HepG2 (cell line): ENCODE data around the gene TTK. TPM values are rescaled to one million over a fixed set of nuclear protein-coding genes. Genes with fewer than 3 reads are reported as not detected.

Experiments
- ATAC-seq: fragments of 200-7000 bp; cut with Tn5 transposase; 3 replicates; pipeline ENCODE4 v1.9.1; 2020; ENCODE audit warnings: mild to moderate bottlenecking, moderate library complexity
- BruUV-seq: library from RNA; stranded (reverse); fragments of 400-500 nt; replicated peaks from 2 replicates; lab custom pipeline; 2021; lab: Mats Ljungman, UMichigan
- CTCF ChIA-PET: fragments of 300-600 bp; formaldehyde crosslinking; extraction: SDS; loops from one replicate; lab custom pipeline; 2021; ENCODE audit warnings: low total read pairs, inconsistent platforms, low intra/inter-chr PET ratio; lab: Yijun Ruan, JAX
- POLR2A ChIA-PET: fragments of 350-600 bp; sonication (Branson Sonifier 250); formaldehyde crosslinking; loops from one replicate; lab custom pipeline; 2020; ENCODE audit warnings: antibody characterized with exemption, inconsistent platforms; lab: Yijun Ruan, JAX
- DNase-seq: peaks from one replicate; pipeline ENCODE4 v3.0.0-alpha.2; 2015; ENCODE audit warnings: low spot score
- FAIRE-seq: peaks from 3 replicates; lab custom pipeline; 2011; peaks lifted over from hg19 to GRCh38; lab: Jason Lieb, UNC
- H2AFZ ChIP-seq: one replicate; pipeline ENCODE4 v1.6.1; 2011; ENCODE audit warnings: low read length, inconsistent platforms
- H3K27ac ChIP-seq: fragments of 300-600 bp; 3 replicates; pipeline ENCODE4 v1.8.0; 2011; ENCODE audit warnings: mixed run types, mild to moderate bottlenecking, mixed read lengths, low read length, inconsistent platforms; ENCODE audit not compliant: insufficient read depth; ENCODE audit errors: extremely low read length
- H3K27me3 ChIP-seq, 2 experiments: fragments of 200-600 bp in 1 of 2; 2 replicates in 1 of 2; 3 replicates in 1 of 2; pipeline versions ENCODE4 v1.6.0 to v1.8.0; 2011; ENCODE audit warnings: low read length in 2 of 2, mild to moderate bottlenecking in 2 of 2, moderate library complexity in 2 of 2, inconsistent platforms in 1 of 2; ENCODE audit not compliant: insufficient read depth in 2 of 2, control insufficient read depth in 1 of 2
- H3K36me3 ChIP-seq, 2 experiments: fragments of 200-600 bp in 1 of 2; replicated peaks in 1 of 2; 2 replicates in 1 of 2; 3 replicates in 1 of 2; pipeline versions ENCODE4 v1.5.1 to v1.8.0; 2011; ENCODE audit warnings: low read length in 2 of 2, inconsistent platforms in 1 of 2; ENCODE audit not compliant: insufficient read depth in 2 of 2, control insufficient read depth in 1 of 2
- H3K4me1 ChIP-seq: 2 replicates; pipeline ENCODE4 v1.5.1; 2012; ENCODE audit warnings: low read length, inconsistent platforms; ENCODE audit not compliant: insufficient read depth
- H3K4me2 ChIP-seq: 2 replicates; pipeline ENCODE4 v1.6.0; 2011; ENCODE audit warnings: low read depth, low read length, inconsistent platforms
- H3K4me3 ChIP-seq, 3 experiments: fragments of 200-600 bp in 1 of 3; sonication (generic), shearing (Covaris generic) in 1 of 3; replicated peaks in 1 of 3; 2 replicates each; pipeline ENCODE4 v1.5.1; 2011 to 2016; ENCODE audit warnings: low read length in 3 of 3, inconsistent platforms in 2 of 3, low read depth in 2 of 3, mild to moderate bottlenecking in 2 of 3, control low read depth in 1 of 3, mixed read lengths in 1 of 3; ENCODE audit not compliant: insufficient read depth in 1 of 3
- H3K79me2 ChIP-seq: one replicate; pipeline ENCODE4 v1.6.1; 2011; ENCODE audit warnings: low read length, inconsistent platforms; ENCODE audit not compliant: insufficient read depth
- H3K9ac ChIP-seq: 2 replicates; pipeline ENCODE4 v1.6.0; 2011; ENCODE audit warnings: mild to moderate bottlenecking, low read depth, low read length, inconsistent platforms; ENCODE audit not compliant: insufficient read depth
- H3K9me3 ChIP-seq: 2 replicates; pipeline ENCODE4 v1.5.1; 2012; ENCODE audit warnings: mild to moderate bottlenecking, low read length
- H4K20me1 ChIP-seq: 2 replicates; pipeline ENCODE4 v1.6.0; 2011; ENCODE audit warnings: inconsistent platforms, mild to moderate bottlenecking, low read length, moderate library complexity; ENCODE audit not compliant: insufficient read depth
- AHR ChIP-seq: IDR thresholded peaks from 2 replicates; pipeline ENCODE4 v1.6.1; 2018; ENCODE audit warnings: missing genetic modification reagents, missing compliant biosample characterization
- FOSL2 ChIP-seq: sonication (generic); formaldehyde crosslinking; IDR thresholded peaks from 2 replicates; pipeline ENCODE4 v1.4.0; 2020; ENCODE audit warnings: missing genetic modification reagents
- FOXO4 ChIP-seq: sonication (generic); formaldehyde crosslinking; conservative IDR thresholded peaks from 2 replicates; pipeline ENCODE4 v1.8.1; 2023; ENCODE audit warnings: missing genetic modification reagents
- ISX ChIP-seq: sonication (generic); formaldehyde crosslinking; conservative IDR thresholded peaks from 2 replicates; pipeline ENCODE4 v1.5.0; 2020; ENCODE audit warnings: missing genetic modification reagents
- JUNB ChIP-seq: sonication (generic); formaldehyde crosslinking; IDR thresholded peaks from 2 replicates; pipeline ENCODE4 v1.8.0; 2022; ENCODE audit warnings: missing genetic modification reagents, mild to moderate bottlenecking, borderline replicate concordance
- NFIB ChIP-seq: sonication (generic); formaldehyde crosslinking; IDR thresholded peaks from 2 replicates; pipeline ENCODE4 v1.9.0; 2021; ENCODE audit warnings: missing genetic modification reagents, mild to moderate bottlenecking, borderline replicate concordance
- RBM22 ChIP-seq: fragments of 200-400 bp; formaldehyde crosslinking; optimal IDR thresholded peaks from 2 replicates; pipeline ENCODE3; 2017; ENCODE audit warnings: mild to moderate bottlenecking, low read length, moderate library complexity
- SMAD1 ChIP-seq: sonication (generic); formaldehyde crosslinking; IDR thresholded peaks from 2 replicates; pipeline ENCODE4 v1.4.0; 2020; ENCODE audit warnings: missing genetic modification reagents, low read depth, mild to moderate bottlenecking, borderline replicate concordance
- SRSF4 ChIP-seq: fragments of 200-400 bp; formaldehyde crosslinking; IDR thresholded peaks from one replicate; pipeline ENCODE4 v1.6.1; 2018; ENCODE audit warnings: mild to moderate bottlenecking, low read depth, low read length, moderate library complexity; ENCODE audit not compliant: poor library complexity, severe bottlenecking
- ZBTB37 ChIP-seq: sonication (generic); formaldehyde crosslinking; IDR thresholded peaks from 2 replicates; pipeline ENCODE4 v1.4.0; 2020; ENCODE audit warnings: mild to moderate bottlenecking, missing genetic modification reagents
- ZNF343 ChIP-seq: sonication (generic); formaldehyde crosslinking; IDR thresholded peaks from 2 replicates; pipeline ENCODE4 v1.4.0; 2020; ENCODE audit warnings: mild to moderate bottlenecking, missing genetic modification reagents
- ZNF441 ChIP-seq: sonication (generic); formaldehyde crosslinking; IDR thresholded peaks from 2 replicates; pipeline ENCODE4 v1.7.0; 2021; ENCODE audit warnings: missing genetic modification reagents, borderline replicate concordance
- ZNF644 ChIP-seq: IDR thresholded peaks from 2 replicates; pipeline ENCODE4 v1.6.1; 2016; ENCODE audit warnings: low read depth
- ZNF775 ChIP-seq: sonication (generic); formaldehyde crosslinking; IDR thresholded peaks from 2 replicates; pipeline ENCODE4 v1.4.0; 2020; ENCODE audit warnings: missing genetic modification reagents, mild to moderate bottlenecking, moderate library complexity, borderline replicate concordance
- WGBS: methylation state at CpG from one replicate; pipeline ENCODE4 v1.1.6; 2017; ENCODE audit warnings: low lambda C conversion rate; 5-methylcytosine and 5-hydroxymethylcytosine counted together
- in situ Hi-C: cut with HindIII; loops from 2 replicates; pipeline ENCODE4 v1.10.0; 2017; ENCODE audit warnings: low pct_unique_long_range_greater_than_20kb; ENCODE audit not compliant: extremely low pct_ligation_motif_present
- intact Hi-C: fragments of 100-400 bp; cut with micrococcal nuclease; formaldehyde crosslinking; loops from one replicate; pipeline ENCODE4 v1.10.0; 2022; ENCODE audit not compliant: unreplicated experiment
- polyA plus RNA-seq, 8 experiments: library from polyadenylated mRNA; depleted of rRNA in 3 of 8; stranded (reverse) in 7 of 8; unstranded in 1 of 8; fragments of >200 nt; fragmentation: Illumina TruSeq in 4 of 8; extraction: Trizol in 4 of 8; gene quantifications; 2 replicates each; pipeline versions ENCODE4 v1.2.1 to v1.2.3, GENCODE V29; 2011 to 2016; ENCODE audit warnings: low read depth in 4 of 8, missing spikeins in 1 of 8, mixed read lengths in 1 of 8; ENCODE audit not compliant: insufficient read depth in 1 of 8
- total RNA-seq, 5 experiments: library from RNA; depleted of rRNA; stranded (reverse); fragments of >200 nt; fragmentation: Illumina TruSeq; extraction: Trizol; gene quantifications; 2 replicates each; pipeline ENCODE4 v1.2.3, GENCODE V29; 2016; ENCODE audit warnings: low read depth in 1 of 5
- TF ChIP-seq, protein P1 (sequence below): sonication (generic); formaldehyde crosslinking; IDR thresholded peaks from 2 replicates; pipeline ENCODE4 v1.4.0; 2020; ENCODE audit warnings: mild to moderate bottlenecking, missing genetic modification reagents

TTK gene
- total and polyA plus RNA-seq, 2 of the 13 experiments (the other 11 are each of a cell fraction or from before 2014, with no cell fraction given): 8.6 to 33.2 TPM

DNA sequence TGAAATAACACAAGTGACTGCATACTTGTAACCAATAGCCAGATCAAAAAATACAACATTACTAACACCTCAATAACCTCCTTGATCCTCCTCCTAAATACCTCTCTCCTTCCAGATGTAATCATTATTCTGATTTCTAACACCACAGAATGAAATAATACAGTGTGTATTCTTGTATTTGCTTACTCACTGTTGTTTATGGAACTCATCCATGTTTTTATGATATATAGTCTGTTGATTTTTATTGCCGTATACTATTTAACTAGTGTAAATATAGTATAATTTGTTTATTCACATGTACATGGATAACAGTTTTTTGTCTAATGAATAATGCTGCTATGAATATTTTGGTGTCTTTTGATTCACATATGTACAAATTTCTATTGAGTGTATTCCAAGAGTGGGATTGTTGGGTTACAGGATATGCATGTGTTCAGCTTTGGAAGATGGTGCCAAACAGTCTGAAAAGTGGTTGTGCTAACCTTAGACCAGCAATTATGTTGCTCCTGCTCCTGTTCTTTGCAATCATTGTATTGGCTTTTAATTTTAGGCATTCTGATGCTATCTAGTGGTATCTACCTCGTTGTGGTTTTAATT, 11.5 kb downstream of the TTK start:
- POLR2A ChIA-PET: no interaction called here
- no peaks in the 10 kb centered on the region for H3K27me3 ChIP-seq
- no peak for FAIRE-seq

More for the DNA sequence above, 11.5 kb downstream of the TTK start:
- Histone ChIP-seq H3K4me3 (no peak overlapping the region), H3K27ac (no peak overlapping the region), H4K20me1 (no peaks in the 10 kb centered on the region), H3K36me3 (peaks cover 1 to 24% of the 10 kb centered on the region in 2 experiments), H3K79me2 (no peaks in the 10 kb centered on the region), H3K4me2 (no peak overlapping the region), H2AFZ (no peak overlapping the region), H3K9me3 (no peaks in the 10 kb centered on the region), H3K4me1 (peaks cover 22% of the 10 kb centered on the region), H3K9ac (no peak overlapping the region)
- no TSS peak for BruUV-seq
- CTCF ChIA-PET: no interaction called here
- ATAC-seq: no peak
- intact Hi-C loops (loop anchor here (5.0 kb wide), 1 partner anchor 91 kb away; the partner anchor contains the start of gene BCKDHB), in situ Hi-C loops (no loop called here)
- DNase-seq: no peak
- TF ChIP-seq JUNB (CRISPR knock-in tag) (no peak), ZNF644 (CRISPR knock-in tag) (no peak), SRSF4 (no peak), SMAD1 (no peak), FOSL2 (CRISPR knock-in tag) (no peak), ZNF775 (CRISPR knock-in tag) (no peak), RBM22 (no peak), AHR (no peak), ZNF441 (CRISPR knock-in tag) (no peak), ZBTB37 (CRISPR knock-in tag) (no peak), FOXO4 (CRISPR knock-in tag) (no peak), ZNF343 (no peak), NFIB (CRISPR knock-in tag) (no peak), ISX (CRISPR knock-in tag) (no peak)
- TF ChIP-seq, protein P1, sequence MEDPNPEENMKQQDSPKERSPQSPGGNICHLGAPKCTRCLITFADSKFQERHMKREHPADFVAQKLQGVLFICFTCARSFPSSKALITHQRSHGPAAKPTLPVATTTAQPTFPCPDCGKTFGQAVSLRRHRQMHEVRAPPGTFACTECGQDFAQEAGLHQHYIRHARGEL (CRISPR knock-in tag): no peak
- WGBS: 94% methylated on average over 2 of the region's 2 CpGs
